ENCODE measurements around the gene ENOX1. TPM values are rescaled to one million over a fixed set of nuclear protein-coding genes. Genes with fewer than 3 reads are reported as not detected.
"Not testable (repeated sequence)": the region's sequence is repeated elsewhere in the genome, so short reads cannot be mapped to it uniquely, and the experiment has no call there.

The ENOX1 gene
- total and polyA plus RNA-seq, 4 experiments from 2014 or later, result not detected

DNA sequence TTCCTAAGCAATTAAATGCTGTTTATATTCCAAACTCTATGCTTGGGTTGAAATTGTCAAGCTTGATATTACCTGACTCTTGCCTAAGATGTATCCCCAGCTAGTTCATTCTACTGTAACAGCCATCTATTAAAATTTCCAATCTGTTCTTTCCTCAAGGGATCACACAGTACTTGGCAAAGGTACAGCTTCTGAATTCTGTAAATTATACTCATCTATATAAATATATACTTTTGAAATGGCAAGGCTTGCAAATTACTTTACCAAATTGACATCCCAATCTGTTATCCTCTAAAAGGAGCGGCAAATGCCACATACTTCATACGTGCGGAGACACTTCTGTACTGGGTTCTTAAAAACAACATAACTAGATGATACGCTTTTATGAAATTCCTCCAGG, 433.1 kb downstream of the ENOX1 start:
- no peak overlapping the region for H3K27ac ChIP-seq (ENCODE audit: low read depth, low read length)
- no peaks in the 10 kb centered on the region for H3K27me3 ChIP-seq (ENCODE audit: insufficient read depth, low read length)
- no peaks in the 10 kb centered on the region for H3K36me3 Mint-ChIP-seq
- no peak for DNase-seq
- H3K4me3 ChIP-seq (ENCODE audit: low read length in 2 of 2), result no peak overlapping the region
- CTCF ChIA-PET (ENCODE audit: partially characterized antibody), result no interaction called here
- no peak overlapping the region for H3K27ac Mint-ChIP-seq
- H3K27me3 Mint-ChIP-seq, result peaks cover 0 to 2% of the 10 kb centered on the region in 2 donors
- no peaks in the 10 kb centered on the region for H3K4me1 Mint-ChIP-seq
- no peaks in the 10 kb centered on the region for H3K9me3 ChIP-seq (ENCODE audit: control insufficient read depth in 1 of 2, low read length in 2 of 2)
- POLR2A ChIA-PET (ENCODE audit: partially characterized antibody), result no interaction called here
- no peaks in the 10 kb centered on the region for H3K9me3 Mint-ChIP-seq
- H3K36me3 ChIP-seq (ENCODE audit: insufficient read depth, low read length), result no peaks in the 10 kb centered on the region
- no peaks in the 10 kb centered on the region for H3K4me1 ChIP-seq (ENCODE audit: insufficient read depth, low read length)
- intact Hi-C loops (cut with micrococcal nuclease), result no loop called here
- H3K4me3 Mint-ChIP-seq, result no peak overlapping the region

DNA sequence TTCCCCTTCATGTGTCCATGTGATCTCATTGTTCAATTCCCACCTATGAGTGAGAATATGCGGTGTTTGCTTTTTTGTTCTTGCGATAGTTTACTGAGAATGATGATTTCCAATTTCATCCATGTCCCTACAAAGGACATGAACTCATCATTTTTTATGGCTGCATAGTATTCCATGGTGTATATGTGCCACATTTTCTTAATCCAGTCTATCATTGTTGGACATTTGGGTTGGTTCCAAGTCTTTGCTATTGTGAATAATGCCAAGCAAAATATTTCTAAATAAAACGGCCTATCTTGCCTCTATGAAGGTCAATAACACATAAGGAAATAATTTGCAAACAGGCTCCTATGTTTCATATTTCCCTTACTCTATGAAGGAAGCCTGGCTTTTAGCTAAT, 435.2 kb downstream of the ENOX1 start:
- CTCF ChIA-PET (ENCODE audit: partially characterized antibody); H3K4me1 Mint-ChIP-seq; H3K36me3 Mint-ChIP-seq; H3K9me3 Mint-ChIP-seq; H3K27ac ChIP-seq (ENCODE audit: low read depth, low read length); DNase-seq; H3K9me3 ChIP-seq (ENCODE audit: control insufficient read depth in 1 of 2, low read length in 2 of 2); H3K4me3 ChIP-seq (ENCODE audit: low read length in 2 of 2); intact Hi-C loops (cut with micrococcal nuclease); H3K4me3 Mint-ChIP-seq; H3K27ac Mint-ChIP-seq; H3K36me3 ChIP-seq (ENCODE audit: insufficient read depth, low read length); H3K4me1 ChIP-seq (ENCODE audit: insufficient read depth, low read length); H3K27me3 Mint-ChIP-seq; POLR2A ChIA-PET (ENCODE audit: partially characterized antibody); H3K27me3 ChIP-seq (ENCODE audit: insufficient read depth, low read length): not testable (repeated sequence)

DNA sequence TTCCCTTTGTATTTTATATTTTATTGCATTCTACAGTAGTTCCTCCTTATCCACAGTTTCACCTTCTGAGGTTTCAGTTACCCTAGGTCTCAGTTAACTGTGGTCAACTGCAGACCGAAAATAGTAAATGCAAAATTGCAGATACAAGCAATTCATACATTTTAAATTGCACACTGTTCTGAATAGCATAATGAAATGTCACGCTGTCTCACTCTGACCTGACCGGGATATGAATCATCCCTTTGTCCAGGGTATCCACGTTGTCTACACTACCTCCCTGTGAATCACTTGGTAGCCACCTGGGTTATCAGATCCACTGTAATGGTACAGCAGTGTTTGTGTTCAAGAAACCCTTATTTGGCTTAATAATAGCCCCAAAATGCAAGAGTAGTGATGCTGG, 438.4 kb downstream of the ENOX1 start:
- POLR2A ChIA-PET (ENCODE audit: partially characterized antibody), result no interaction called here
- Mint-ChIP-seq H3K4me3 (no peak overlapping the region), H3K36me3 (no peaks in the 10 kb centered on the region), H3K27me3 (peaks cover 4% of the 10 kb centered on the region in 2 donors), H3K27ac (no peak overlapping the region), H3K9me3 (no peaks in the 10 kb centered on the region), H3K4me1 (peaks cover 0 to 2% (median 0%) of the 10 kb centered on the region in 4 donors)
- H3K9me3 ChIP-seq (ENCODE audit: control insufficient read depth in 1 of 2, low read length in 2 of 2), result no peaks in the 10 kb centered on the region
- no peaks in the 10 kb centered on the region for H3K36me3 ChIP-seq (ENCODE audit: insufficient read depth, low read length)
- no peak overlapping the region for H3K27ac ChIP-seq (ENCODE audit: low read depth, low read length)
- intact Hi-C loops (cut with micrococcal nuclease), result no loop called here
- H3K4me3 ChIP-seq (ENCODE audit: low read length in 2 of 2), result no peak overlapping the region
- CTCF ChIA-PET (ENCODE audit: partially characterized antibody), result interaction anchor here (0.8 kb wide), 1 partner anchor 13 kb away, joined by 4 read pairs; no protein-coding TSS in a partner anchor
- no peaks in the 10 kb centered on the region for H3K27me3 ChIP-seq (ENCODE audit: insufficient read depth, low read length)
- H3K4me1 ChIP-seq (ENCODE audit: insufficient read depth, low read length), result no peaks in the 10 kb centered on the region
- DNase-seq, result no peak

- peaks cover 4% of the 10 kb centered on the region in 2 donors for H3K27me3 Mint-ChIP-seq
- intact Hi-C loops (cut with micrococcal nuclease), result no loop called here
- no peaks in the 10 kb centered on the region for H3K9me3 ChIP-seq (ENCODE audit: control insufficient read depth in 1 of 2, low read length in 2 of 2)
- no peaks in the 10 kb centered on the region for H3K36me3 ChIP-seq (ENCODE audit: insufficient read depth, low read length)
- no peak overlapping the region for H3K4me3 ChIP-seq (ENCODE audit: low read length in 2 of 2)
- ChIA-PET CTCF (ENCODE audit: partially characterized antibody) (no interaction called here), POLR2A (ENCODE audit: partially characterized antibody) (no interaction called here)
- H3K4me1 Mint-ChIP-seq, result peaks cover 0 to 2% (median 0%) of the 10 kb centered on the region in 4 donors
- H3K9me3 Mint-ChIP-seq, result no peaks in the 10 kb centered on the region
- no peak overlapping the region for H3K4me3 Mint-ChIP-seq
- H3K27ac Mint-ChIP-seq, result no peak overlapping the region
- H3K27me3 ChIP-seq (ENCODE audit: insufficient read depth, low read length), result no peaks in the 10 kb centered on the region
- H3K27ac ChIP-seq (ENCODE audit: low read depth, low read length), result no peak overlapping the region
- no peaks in the 10 kb centered on the region for H3K4me1 ChIP-seq (ENCODE audit: insufficient read depth, low read length)
- H3K36me3 Mint-ChIP-seq, result no peaks in the 10 kb centered on the region
- no peak for DNase-seq
Measured at GRCh38 chr13:43347877-43348276, 438.9 kb downstream of the ENOX1 start.

DNA sequence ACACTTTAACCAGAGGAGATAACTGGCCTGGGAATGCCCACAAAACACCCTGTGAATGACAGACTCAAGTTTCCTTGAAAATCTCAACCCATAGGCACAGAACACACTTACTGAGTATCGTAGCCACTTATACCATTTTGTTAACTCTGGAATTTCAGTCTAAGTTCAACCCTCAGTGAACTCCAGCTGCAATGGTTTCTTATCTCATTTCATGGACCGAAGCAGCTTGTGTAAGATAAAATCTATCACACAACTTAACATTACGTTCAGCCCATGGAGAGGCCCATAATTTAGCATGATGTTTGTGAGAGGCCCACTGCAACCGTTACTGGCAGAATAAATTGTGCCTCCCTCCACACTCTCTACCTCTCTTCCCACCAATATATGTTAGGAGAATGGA, 440.3 kb downstream of the ENOX1 start:
- Mint-ChIP-seq H3K27me3 (peaks cover 5 to 7% of the 10 kb centered on the region in 2 donors), H3K36me3 (no peaks in the 10 kb centered on the region), H3K4me1 (peaks cover 0 to 2% (median 0%) of the 10 kb centered on the region in 4 donors), H3K4me3 (no peak overlapping the region), H3K9me3 (no peaks in the 10 kb centered on the region), H3K27ac (no peak overlapping the region)
- Histone ChIP-seq H3K27me3 (ENCODE audit: insufficient read depth, low read length) (no peaks in the 10 kb centered on the region), H3K36me3 (ENCODE audit: insufficient read depth, low read length) (no peaks in the 10 kb centered on the region), H3K9me3 (ENCODE audit: control insufficient read depth in 1 of 2, low read length in 2 of 2) (no peaks in the 10 kb centered on the region), H3K27ac (ENCODE audit: low read depth, low read length) (no peak overlapping the region), H3K4me3 (ENCODE audit: low read length in 2 of 2) (no peak overlapping the region), H3K4me1 (ENCODE audit: insufficient read depth, low read length) (no peaks in the 10 kb centered on the region)
- CTCF ChIA-PET (ENCODE audit: partially characterized antibody), result no interaction called here
- POLR2A ChIA-PET (ENCODE audit: partially characterized antibody), result no interaction called here
- DNase-seq, result no peak
- intact Hi-C loops (cut with micrococcal nuclease), result no loop called here

DNA sequence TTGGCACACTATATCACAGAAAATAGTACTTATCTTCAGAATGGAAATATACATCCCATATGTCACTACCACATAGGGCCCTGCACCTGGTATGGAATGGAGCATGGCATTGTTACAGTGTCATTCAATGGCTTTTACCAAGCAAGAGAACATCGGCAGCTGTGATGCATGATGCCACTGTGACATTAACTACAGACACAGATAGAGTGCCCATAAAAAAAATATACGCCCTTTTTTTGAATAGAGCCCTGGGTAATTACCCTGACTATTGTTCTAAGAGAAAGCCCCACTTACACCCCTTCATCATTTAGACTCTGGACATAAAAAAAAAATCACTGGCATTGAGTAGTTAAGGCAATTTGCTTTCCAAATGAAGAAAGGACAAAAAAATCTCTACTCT, 443.1 kb downstream of the ENOX1 start:
- H3K9me3 Mint-ChIP-seq, result no peaks in the 10 kb centered on the region
- Histone ChIP-seq H3K27ac (ENCODE audit: low read depth, low read length) (no peak overlapping the region), H3K27me3 (ENCODE audit: insufficient read depth, low read length) (no peaks in the 10 kb centered on the region), H3K36me3 (ENCODE audit: insufficient read depth, low read length) (no peaks in the 10 kb centered on the region), H3K4me3 (ENCODE audit: low read length in 2 of 2) (no peak overlapping the region), H3K9me3 (ENCODE audit: control insufficient read depth in 1 of 2, low read length in 2 of 2) (no peaks in the 10 kb centered on the region), H3K4me1 (ENCODE audit: insufficient read depth, low read length) (no peaks in the 10 kb centered on the region)
- ChIA-PET CTCF (ENCODE audit: partially characterized antibody) (no interaction called here), POLR2A (ENCODE audit: partially characterized antibody) (no interaction called here)
- no peaks in the 10 kb centered on the region for H3K36me3 Mint-ChIP-seq
- no peak for DNase-seq
- intact Hi-C loops (cut with micrococcal nuclease), result no loop called here
- H3K4me3 Mint-ChIP-seq, result no peak overlapping the region
- peaks cover 0 to 2% (median 0%) of the 10 kb centered on the region in 4 donors for H3K4me1 Mint-ChIP-seq
- H3K27ac Mint-ChIP-seq, result no peak overlapping the region
- peaks cover 5 to 9% of the 10 kb centered on the region in 2 donors for H3K27me3 Mint-ChIP-seq

- no peaks in the 10 kb centered on the region for H3K36me3 Mint-ChIP-seq
- H3K27me3 ChIP-seq (ENCODE audit: insufficient read depth, low read length), result no peaks in the 10 kb centered on the region
- no peaks in the 10 kb centered on the region for H3K9me3 ChIP-seq (ENCODE audit: control insufficient read depth in 1 of 2, low read length in 2 of 2)
- intact Hi-C loops (cut with micrococcal nuclease), result no loop called here
- no peak overlapping the region for H3K4me3 ChIP-seq (ENCODE audit: low read length in 2 of 2)
- DNase-seq, result no peak
- ChIA-PET POLR2A (ENCODE audit: partially characterized antibody) (no interaction called here), CTCF (ENCODE audit: partially characterized antibody) (no interaction called here)
- no peak overlapping the region for H3K27ac ChIP-seq (ENCODE audit: low read depth, low read length)
- H3K27me3 Mint-ChIP-seq, result peaks cover 3 to 5% of the 10 kb centered on the region in 2 donors
- no peaks in the 10 kb centered on the region for H3K4me1 ChIP-seq (ENCODE audit: insufficient read depth, low read length)
- no peak overlapping the region for H3K27ac Mint-ChIP-seq
- no peaks in the 10 kb centered on the region for H3K4me1 Mint-ChIP-seq
- no peaks in the 10 kb centered on the region for H3K9me3 Mint-ChIP-seq
- no peak overlapping the region for H3K4me3 Mint-ChIP-seq
- no peaks in the 10 kb centered on the region for H3K36me3 ChIP-seq (ENCODE audit: insufficient read depth, low read length)
Measured at GRCh38 chr13:43339805-43340550, 446.8 kb downstream of the ENOX1 start.

Data from CD4-positive, alpha-beta memory T cell (primary cell).